ENCODE measurements around the gene ZCCHC14.

DNA sequence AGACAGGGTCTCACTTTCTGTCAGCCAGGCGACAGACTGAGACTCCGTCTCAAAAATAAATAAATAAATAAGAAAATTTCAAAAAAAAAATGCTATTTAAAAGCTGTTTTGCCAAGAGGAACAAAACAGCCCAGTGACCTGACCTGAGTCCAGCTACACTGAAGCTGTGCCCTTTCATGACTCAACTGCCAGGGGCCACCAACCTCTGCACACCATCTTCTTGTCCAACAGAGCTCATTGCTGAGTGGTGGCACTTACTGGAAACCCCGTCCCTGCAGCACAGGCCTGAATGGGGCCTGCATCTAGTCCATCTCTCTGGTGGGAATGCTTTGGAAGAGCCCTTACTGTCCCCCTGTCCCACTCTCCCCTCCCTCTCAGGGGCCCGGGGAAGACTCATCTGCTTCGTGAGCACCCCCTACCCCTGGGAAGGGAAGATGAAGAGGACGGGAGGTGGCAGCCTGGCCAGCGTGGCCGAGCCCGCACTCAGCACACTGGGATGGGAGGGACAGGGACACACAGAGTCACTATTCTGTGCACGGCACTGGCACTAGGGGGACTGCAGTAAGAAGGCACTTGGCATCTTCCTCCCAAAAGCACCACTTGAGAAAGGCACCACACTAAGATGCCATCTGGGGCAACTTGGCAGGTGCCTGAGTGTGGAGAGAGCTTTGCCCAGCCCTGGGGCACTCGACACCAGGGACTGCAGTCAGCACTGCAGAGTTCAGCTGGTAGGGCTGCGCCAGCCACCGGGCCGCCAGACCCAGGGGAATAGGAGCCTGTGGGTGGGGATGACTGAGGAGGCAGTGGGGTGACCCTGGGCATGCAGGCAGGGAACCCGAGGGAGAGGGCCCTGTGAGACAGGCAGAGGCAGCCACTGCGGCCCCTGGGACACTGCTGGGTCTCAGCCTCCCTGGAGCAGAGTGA, 122.8 kb downstream of the ZCCHC14 start:
- TF ChIP-seq POLR2A (IDR thresholded peaks at IDR 0.05; ENCODE audit: borderline replicate concordance, extremely low read depth, insufficient read depth, insufficient read length) (no peak), SIN3A (IDR thresholded peaks at IDR 0.05; ENCODE audit: low read depth) (no peak), JUND (IDR thresholded peaks at IDR 0.05) (no peak), EZH2 (IDR thresholded peaks at IDR 0.05) (no peak), POLR2AphosphoS5 (IDR thresholded peaks at IDR 0.05; ENCODE audit: low read depth, low read length) (no peak), SRF (IDR thresholded peaks at IDR 0.05; ENCODE audit: low read depth) (no peak), EZH2phosphoT487 (IDR thresholded peaks at IDR 0.05; ENCODE audit: borderline replicate concordance) (no peak)
- TF ChIP-seq, protein P1, sequence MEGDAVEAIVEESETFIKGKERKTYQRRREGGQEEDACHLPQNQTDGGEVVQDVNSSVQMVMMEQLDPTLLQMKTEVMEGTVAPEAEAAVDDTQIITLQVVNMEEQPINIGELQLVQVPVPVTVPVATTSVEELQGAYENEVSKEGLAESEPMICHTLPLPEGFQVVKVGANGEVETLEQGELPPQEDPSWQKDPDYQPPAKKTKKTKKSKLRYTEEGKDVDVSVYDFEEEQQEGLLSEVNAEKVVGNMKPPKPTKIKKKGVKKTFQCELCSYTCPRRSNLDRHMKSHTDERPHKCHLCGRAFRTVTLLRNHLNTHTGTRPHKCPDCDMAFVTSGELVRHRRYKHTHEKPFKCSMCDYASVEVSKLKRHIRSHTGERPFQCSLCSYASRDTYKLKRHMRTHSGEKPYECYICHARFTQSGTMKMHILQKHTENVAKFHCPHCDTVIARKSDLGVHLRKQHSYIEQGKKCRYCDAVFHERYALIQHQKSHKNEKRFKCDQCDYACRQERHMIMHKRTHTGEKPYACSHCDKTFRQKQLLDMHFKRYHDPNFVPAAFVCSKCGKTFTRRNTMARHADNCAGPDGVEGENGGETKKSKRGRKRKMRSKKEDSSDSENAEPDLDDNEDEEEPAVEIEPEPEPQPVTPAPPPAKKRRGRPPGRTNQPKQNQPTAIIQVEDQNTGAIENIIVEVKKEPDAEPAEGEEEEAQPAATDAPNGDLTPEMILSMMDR (IDR thresholded peaks at IDR 0.05 in 2 of 3, conservative IDR thresholded peaks at IDR 0.05 in 1 of 3; ENCODE audit: borderline replicate concordance in 1 of 3, insufficient read depth in 1 of 3, low read depth in 2 of 3, low read length in 2 of 3): no peak

Measured in HCT116 (cell line).